H1 (cell line): Measurements from ENCODE around the gene TMEM140. TPM values are rescaled to one million over a fixed set of nuclear protein-coding genes. Genes with fewer than 3 reads are reported as not detected.

Experiments
- CTCF ChIA-PET: fragments of 300-600 bp; sonication (Branson Sonifier 250); formaldehyde crosslinking; loops from one replicate; lab custom pipeline; 2021; ENCODE audit not compliant: partially characterized antibody; lab: Charles Lee
- POLR2A ChIA-PET: fragments of 300-600 bp; sonication (Branson Sonifier 250); formaldehyde crosslinking; loops from one replicate; lab custom pipeline; 2021; ENCODE audit warnings: inconsistent platforms; ENCODE audit not compliant: partially characterized antibody; lab: Charles Lee
- DNase-seq, 2 experiments: peaks; one replicate each; pipeline versions ENCODE4 v3.0.0 to v3.0.0-alpha.2; 2010 to 2022; ENCODE audit warnings: low spot score in 2 of 2, low read depth in 1 of 2, mixed read lengths in 1 of 2
- FAIRE-seq: peaks from 2 replicates; lab custom pipeline; 2011; peaks lifted over from hg19 to GRCh38; lab: Jason Lieb, UNC
- H2AFZ ChIP-seq: 2 replicates; pipeline ENCODE4 v1.8.1; 2012; ENCODE audit warnings: low read length, inconsistent platforms
- H2AK5ac ChIP-seq: 2 replicates; pipeline ENCODE4 v1.6.1; 2013; ENCODE audit warnings: low read depth, low read length
- H2BK120ac ChIP-seq: replicated peaks from 2 replicates; pipeline ENCODE3; 2013; ENCODE audit warnings: low read depth, low read length, inconsistent platforms
- H2BK12ac ChIP-seq: 2 replicates; pipeline ENCODE4 v1.6.1; 2013; ENCODE audit warnings: low read depth, low read length
- H2BK15ac ChIP-seq: 2 replicates; pipeline ENCODE4 v1.6.1; 2013; ENCODE audit warnings: low read length
- H2BK20ac ChIP-seq: 2 replicates; pipeline ENCODE4 v1.6.1; 2013; ENCODE audit warnings: low read length
- H2BK5ac ChIP-seq: 2 replicates; pipeline ENCODE4 v1.6.1; 2013; ENCODE audit warnings: low read depth, low read length
- H3K14ac ChIP-seq: 2 replicates; pipeline ENCODE4 v1.6.1; 2013; ENCODE audit warnings: inconsistent platforms; ENCODE audit not compliant: insufficient read length
- H3K18ac ChIP-seq: 2 replicates; pipeline ENCODE4 v1.6.1; 2013; ENCODE audit warnings: low read length; ENCODE audit errors: extremely low read depth
- H3K23ac ChIP-seq: 2 replicates; pipeline ENCODE4 v1.6.1; 2013; ENCODE audit warnings: inconsistent platforms; ENCODE audit not compliant: insufficient read length
- H3K23me2 ChIP-seq: 2 replicates; pipeline ENCODE4 v1.6.1; 2013; ENCODE audit warnings: low read depth, low read length
- H3K27ac ChIP-seq: 2 replicates; pipeline ENCODE4 v1.6.1; 2011; ENCODE audit warnings: low read depth, low read length, inconsistent platforms
- H3K27me3 ChIP-seq, 4 experiments: replicated peaks in 1 of 4; 1 replicate in 1 of 4; 2 replicates in 3 of 4; pipeline versions ENCODE4 v1.6.1 to v1.8.1; 2011 to 2013; ENCODE audit warnings: low read length in 3 of 4, mild to moderate bottlenecking in 3 of 4, inconsistent platforms in 2 of 4, mixed read lengths in 2 of 4, moderate library complexity in 1 of 4; ENCODE audit not compliant: control insufficient read depth in 3 of 4, insufficient read depth in 3 of 4; ENCODE audit errors: extremely low read depth in 1 of 4
- H3K36me3 ChIP-seq, 4 experiments: 2 replicates each; pipeline versions ENCODE4 v1.6.1 to v1.8.1; 2011 to 2013; ENCODE audit warnings: mild to moderate bottlenecking in 4 of 4, low read length in 3 of 4, moderate library complexity in 2 of 4, control low read depth in 1 of 4, inconsistent platforms in 1 of 4; ENCODE audit not compliant: insufficient read depth in 4 of 4, control insufficient read depth in 2 of 4
- H3K4ac ChIP-seq: replicated peaks from 2 replicates; pipeline ENCODE3; 2013; ENCODE audit warnings: low read length, low read depth, mixed read lengths, inconsistent platforms; ENCODE audit not compliant: insufficient read length
- H3K4me1 ChIP-seq, 4 experiments: replicated peaks in 1 of 4; 1 replicate in 1 of 4; 2 replicates in 3 of 4; pipeline versions ENCODE4 v1.6.1 to v1.8.1; 2011 to 2013; ENCODE audit warnings: low read length in 3 of 4, inconsistent platforms in 2 of 4, mixed read lengths in 1 of 4; ENCODE audit not compliant: insufficient read depth in 4 of 4, control insufficient read depth in 3 of 4
- H3K4me2 ChIP-seq, 2 experiments: 2 replicates each; pipeline versions ENCODE4 v1.6.1 to v1.8.1; 2011 to 2013; ENCODE audit warnings: low read depth in 2 of 2, low read length in 2 of 2, control low read depth in 1 of 2, inconsistent platforms in 1 of 2, mild to moderate bottlenecking in 1 of 2; ENCODE audit not compliant: insufficient read depth in 1 of 2
- H3K4me3 ChIP-seq, 4 experiments: fragments of 200-600, 300-600 bp in 1 of 4; sonication (generic), shearing (Covaris generic), sonication (Bioruptor Twin) in 1 of 4; 2 replicates each; pipeline versions ENCODE4 v1.5.1 to v1.8.1; 2011 to 2016; ENCODE audit warnings: low read length in 4 of 4, low read depth in 3 of 4, control low read depth in 2 of 4, inconsistent platforms in 2 of 4, mild to moderate bottlenecking in 2 of 4, mixed read lengths in 1 of 4, moderate library complexity in 1 of 4; ENCODE audit not compliant: insufficient read depth in 2 of 4; ENCODE audit errors: extremely low read depth in 1 of 4
- H3K56ac ChIP-seq: replicated peaks from 2 replicates; pipeline ENCODE3; 2013; ENCODE audit warnings: low read depth, mild to moderate bottlenecking, mixed read lengths, low read length, inconsistent platforms; ENCODE audit not compliant: insufficient read length
- H3K79me1 ChIP-seq: 2 replicates; pipeline ENCODE4 v1.6.1; 2013; ENCODE audit warnings: low read depth, low read length, control low read depth
- H3K79me2 ChIP-seq, 2 experiments: 2 replicates each; pipeline versions ENCODE4 v1.6.1 to v1.8.1; 2012 to 2013; ENCODE audit warnings: low read length in 2 of 2, mild to moderate bottlenecking in 2 of 2, inconsistent platforms in 1 of 2; ENCODE audit not compliant: insufficient read depth in 2 of 2, control insufficient read depth in 1 of 2
- H3K9ac ChIP-seq, 4 experiments: replicated peaks in 1 of 4; 1 replicate in 1 of 4; 2 replicates in 3 of 4; pipeline versions ENCODE4 v1.6.1 to v1.8.1; 2011 to 2013; ENCODE audit warnings: low read depth in 3 of 4, low read length in 3 of 4, control low read depth in 2 of 4, mild to moderate bottlenecking in 2 of 4, moderate library complexity in 2 of 4, inconsistent platforms in 1 of 4; ENCODE audit errors: extremely low read depth in 1 of 4
- H3K9me3 ChIP-seq, 2 experiments: 2 replicates each; pipeline versions ENCODE4 v1.6.1 to v1.8.1; 2012 to 2013; ENCODE audit warnings: mild to moderate bottlenecking in 2 of 2, moderate library complexity in 2 of 2, control low read depth in 1 of 2, inconsistent platforms in 1 of 2, low read depth in 1 of 2, low read length in 1 of 2, mixed read lengths in 1 of 2; ENCODE audit not compliant: insufficient read depth in 2 of 2
- H4K20me1 ChIP-seq, 2 experiments: replicated peaks in 1 of 2; 2 replicates each; pipeline versions ENCODE3 to v1.8.1; 2011 to 2013; ENCODE audit warnings: inconsistent platforms in 2 of 2, low read length in 2 of 2, mild to moderate bottlenecking in 1 of 2; ENCODE audit not compliant: insufficient read depth in 2 of 2, control insufficient read depth in 1 of 2
- H4K5ac ChIP-seq: 2 replicates; pipeline ENCODE4 v1.6.1; 2013; ENCODE audit warnings: low read length, low read depth, mixed read lengths, inconsistent platforms; ENCODE audit not compliant: insufficient read length
- H4K8ac ChIP-seq: 2 replicates; pipeline ENCODE4 v1.8.0; 2013; ENCODE audit warnings: mild to moderate bottlenecking, moderate library complexity, low read length, inconsistent platforms; ENCODE audit not compliant: insufficient read depth; ENCODE audit errors: extremely low read depth
- H4K91ac ChIP-seq: replicated peaks from 2 replicates; pipeline ENCODE3; 2013; ENCODE audit warnings: low read length, mixed read lengths, inconsistent platforms; ENCODE audit not compliant: insufficient read length
- CHD1 ChIP-seq: IDR thresholded peaks from 2 replicates; pipeline ENCODE4 v1.6.1; 2012; ENCODE audit warnings: low read depth, low read length, improper control_type of control experiment
- GTF2F1 ChIP-seq: IDR thresholded peaks from 2 replicates; pipeline ENCODE4 v1.6.1; 2012; ENCODE audit warnings: low read depth, low read length, improper control_type of control experiment, borderline replicate concordance
- HDAC6 ChIP-seq: IDR thresholded peaks from one replicate; pipeline ENCODE4 v1.7.1; 2012; ENCODE audit warnings: low read depth, mild to moderate bottlenecking, inconsistent platforms, low read length, moderate library complexity
- KDM1A ChIP-seq: fragments of 200-600, 300-600 bp; sonication (generic); IDR thresholded peaks from 2 replicates; pipeline ENCODE4 v1.7.1; 2016; ENCODE audit warnings: mild to moderate bottlenecking, low read length, borderline replicate concordance
- POU5F1 ChIP-seq: IDR thresholded peaks from 2 replicates; pipeline ENCODE4 v1.6.1; 2011; ENCODE audit warnings: low read depth, mild to moderate bottlenecking, low read length, moderate library complexity
- RBBP5 ChIP-seq: IDR thresholded peaks from 2 replicates; pipeline ENCODE4 v1.7.1; 2012; ENCODE audit warnings: low read depth, mild to moderate bottlenecking, inconsistent platforms, low read length, moderate library complexity, borderline replicate concordance
- SP2 ChIP-seq: IDR thresholded peaks from 2 replicates; pipeline ENCODE4 v1.6.1; 2012; ENCODE audit warnings: mild to moderate bottlenecking, low read length, inconsistent platforms
- SUZ12 ChIP-seq: fragments of 200-600 bp; sonication (generic); IDR thresholded peaks from 2 replicates; pipeline ENCODE4 v1.6.1; 2012; ENCODE audit warnings: mild to moderate bottlenecking, inconsistent platforms, low read length, moderate library complexity, mixed read lengths
- TAF1 ChIP-seq: IDR thresholded peaks from 2 replicates; pipeline ENCODE4 v1.6.1; 2011; ENCODE audit warnings: mild to moderate bottlenecking, low read depth, low read length
- TEAD4 ChIP-seq: IDR thresholded peaks from 2 replicates; pipeline ENCODE4 v1.6.1; 2012; ENCODE audit warnings: low read depth, low read length, inconsistent platforms, mixed read lengths
- polyA plus RNA-seq, 7 experiments: library from polyadenylated mRNA; depleted of rRNA in 3 of 7; stranded (reverse) in 5 of 7; unstranded in 2 of 7; fragments of >200 nt in 5 of 7; fragments of 200-250 nt in 2 of 7; gene quantifications; 1 replicate in 5 of 7; 2 replicates in 1 of 7; 4 replicates in 1 of 7; pipeline versions ENCODE4 v1.2.1 to v1.2.3, GENCODE V29; 2011 to 2013; ENCODE audit warnings: missing spikeins in 2 of 7, mixed read lengths in 2 of 7
- total RNA-seq: library from RNA; stranded (reverse); fragmentation: NEBNext Ultra II Directional; extraction: Animal tissue kit (Norgen Biotek cat#: 25700); gene quantifications from 2 replicates; pipeline ENCODE4 v1.2.1, GENCODE V29; 2021
- TF ChIP-seq, protein P1 (sequence below): IDR thresholded peaks from 2 replicates; pipeline ENCODE4 v1.6.1; 2012; ENCODE audit warnings: inconsistent platforms

Gene TMEM140
- total and polyA plus RNA-seq, 2 of the 8 experiments (the other 6 are each of a cell fraction or from before 2014, with no cell fraction given) = not detected

- no peak for TF ChIP-seq KDM1A
Measured at GRCh38 chr7:135128931-135129330, 18.9 kb upstream of the TMEM140 start (continued).

GRCh38 chr7:135129579-135129978, 18.3 kb upstream of the TMEM140 start:
- Histone ChIP-seq H3K9ac (no peak overlapping the region), H4K91ac (no peak overlapping the region), H3K9me3 (no peaks in the 10 kb centered on the region), H3K36me3 (no peaks in the 10 kb centered on the region), H4K20me1 (no peaks in the 10 kb centered on the region), H3K79me1 (no peaks in the 10 kb centered on the region), H3K4me3 (no peak overlapping the region), H3K23me2 (no peaks in the 10 kb centered on the region), H3K4ac (no peak overlapping the region), H4K8ac (no peak overlapping the region), H3K14ac (no peak overlapping the region), H2BK120ac (no peak overlapping the region), H2BK12ac (no peak overlapping the region), H2AFZ (no peak overlapping the region), H2BK5ac (no peak overlapping the region), H3K4me2 (no peak overlapping the region), H4K5ac (no peak overlapping the region), H3K56ac (no peak overlapping the region), H3K27ac (no peak overlapping the region), H3K4me1 (no peaks in the 10 kb centered on the region), H3K79me2 (no peaks in the 10 kb centered on the region), H2BK15ac (no peak overlapping the region), H3K23ac (no peak overlapping the region), H2BK20ac (no peak overlapping the region), H3K27me3 (no peaks in the 10 kb centered on the region), H2AK5ac (no peak overlapping the region), H3K18ac (no peak overlapping the region)
- ChIA-PET POLR2A (no interaction called here), CTCF (interaction anchor here (0.7 to 2.2 kb wide), 6 partner anchors 11 to 707 kb away, joined by 3 to 8 read pairs (median 3); no protein-coding TSS in a partner anchor)
- FAIRE-seq (no peak), DNase-seq (no peak)
- no peak for TF ChIP-seq TEAD4
- no peak for TF ChIP-seq TAF1
- TF ChIP-seq GTF2F1 = no peak
- no peak for TF ChIP-seq RBBP5
- TF ChIP-seq HDAC6 = no peak
- TF ChIP-seq, protein P1, sequence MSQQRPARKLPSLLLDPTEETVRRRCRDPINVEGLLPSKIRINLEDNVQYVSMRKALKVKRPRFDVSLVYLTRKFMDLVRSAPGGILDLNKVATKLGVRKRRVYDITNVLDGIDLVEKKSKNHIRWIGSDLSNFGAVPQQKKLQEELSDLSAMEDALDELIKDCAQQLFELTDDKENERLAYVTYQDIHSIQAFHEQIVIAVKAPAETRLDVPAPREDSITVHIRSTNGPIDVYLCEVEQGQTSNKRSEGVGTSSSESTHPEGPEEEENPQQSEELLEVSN = no peak
- no peak for TF ChIP-seq SUZ12
- TF ChIP-seq POU5F1 = no peak
- TF ChIP-seq CHD1 = no peak
- no peak for TF ChIP-seq SP2
